BE2C (cell line): ENCODE measurements around the gene RELN.

ENCODE experiments used
- DNase-seq: peaks from one replicate; pipeline ENCODE4 v3.0.0-alpha.2; 2020
- H3K27me3 ChIP-seq: fragments of 250-450 bp; sonication (Bioruptor Pico); 2 replicates; pipeline ENCODE4 v1.5.1; 2020; ENCODE audit warnings: mild to moderate bottlenecking
- H3K36me3 ChIP-seq: fragments of 250-450 bp; sonication (Bioruptor Pico); 2 replicates; pipeline ENCODE4 v1.5.1; 2020; ENCODE audit warnings: mild to moderate bottlenecking
- H3K4me1 ChIP-seq: fragments of 250-450 bp; sonication (Bioruptor Pico); 2 replicates; pipeline ENCODE4 v1.5.1; 2020
- H3K4me3 ChIP-seq: 2 replicates; pipeline ENCODE4 v1.5.1; 2011; ENCODE audit warnings: low read depth, low read length
- H3K9me3 ChIP-seq: fragments of 250-450 bp; sonication (Bioruptor Pico); 2 replicates; pipeline ENCODE4 v1.5.1; 2020
- CTCF ChIP-seq: IDR thresholded peaks from 2 replicates; pipeline ENCODE4 v1.5.1; 2012; ENCODE audit warnings: mild to moderate bottlenecking, low read depth, low read length

Gene RELN

DNA sequence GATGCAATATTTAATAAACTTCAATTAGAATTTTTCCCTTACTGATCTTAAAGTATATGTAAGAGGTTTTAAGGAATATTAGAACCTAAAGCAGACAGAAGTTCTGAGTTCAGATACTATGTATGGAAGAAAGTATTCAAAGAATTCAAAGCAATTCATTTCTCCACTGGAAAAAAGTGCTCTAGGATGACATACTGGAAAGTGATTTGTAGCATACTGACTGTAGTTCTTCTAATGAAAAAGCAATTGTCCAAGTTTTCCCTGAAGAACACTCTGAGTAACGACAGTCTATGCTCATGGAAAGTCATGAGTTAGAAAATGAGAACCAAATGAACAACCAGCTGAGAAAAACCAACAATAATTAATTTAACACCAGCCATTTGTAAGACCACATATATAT lies 362.7 kb downstream of the RELN start:
- H3K27me3 ChIP-seq: no peaks in the 10 kb centered on the region
- no peaks in the 10 kb centered on the region for H3K4me1 ChIP-seq
- peaks cover 28% of the 10 kb centered on the region for H3K36me3 ChIP-seq
- no peak overlapping the region for H3K4me3 ChIP-seq
- TF ChIP-seq CTCF: no peak
- H3K9me3 ChIP-seq: no peaks in the 10 kb centered on the region
- DNase-seq: no peak

DNA sequence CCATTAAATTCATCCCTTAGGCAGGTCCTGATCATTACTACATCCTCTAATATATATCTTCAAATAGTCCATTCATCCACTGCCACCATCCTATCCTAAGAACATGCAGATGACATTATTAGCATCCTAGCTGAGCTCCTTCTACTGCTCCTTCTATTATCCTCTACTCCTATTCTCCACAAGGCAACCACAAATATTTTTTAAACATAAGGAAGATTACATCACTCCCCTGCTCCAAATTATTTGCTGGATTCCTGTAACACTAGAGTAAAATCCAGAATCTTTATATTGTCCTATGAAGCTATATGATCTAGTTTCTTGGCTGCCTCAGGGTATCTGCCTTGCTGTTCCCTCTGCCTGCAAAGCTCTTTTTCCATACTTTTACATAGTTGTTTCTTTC lies 367.2 kb downstream of the RELN start:
- H3K4me1 ChIP-seq: no peaks in the 10 kb centered on the region
- H3K27me3 ChIP-seq: no peaks in the 10 kb centered on the region
- no peak overlapping the region for H3K4me3 ChIP-seq
- no peaks in the 10 kb centered on the region for H3K9me3 ChIP-seq
- no peak for DNase-seq
- peaks cover 11% of the 10 kb centered on the region for H3K36me3 ChIP-seq
- no peak for TF ChIP-seq CTCF

GRCh38 chr7:103613655-103614642 lies 375.5 kb downstream of the RELN start:
- Histone ChIP-seq H3K9me3 (no peaks in the 10 kb centered on the region), H3K36me3 (peaks cover 11% of the 10 kb centered on the region), H3K4me3 (no peak overlapping the region), H3K27me3 (no peaks in the 10 kb centered on the region), H3K4me1 (peaks cover 20% of the 10 kb centered on the region)
- TF ChIP-seq CTCF: peak; percentile 75
- peak; percentile 79 for DNase-seq

DNA sequence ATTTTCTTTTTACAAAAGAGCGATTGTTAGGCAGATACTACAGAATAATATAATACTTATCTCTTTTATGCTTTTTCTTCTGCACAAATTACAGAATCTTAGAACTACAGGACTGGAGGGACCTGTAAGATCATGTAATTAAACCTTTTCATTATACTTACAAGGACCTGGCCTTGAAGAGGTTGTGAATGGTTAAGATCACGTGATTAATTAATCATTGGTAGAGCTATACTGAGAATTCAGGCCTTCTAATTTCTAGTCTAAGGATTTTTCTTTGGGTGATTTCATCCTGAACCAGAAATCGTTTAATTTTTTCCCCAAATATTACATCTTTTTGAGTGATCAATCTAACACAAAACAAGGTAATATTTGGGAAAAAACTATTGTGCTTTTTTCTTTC lies 379.7 kb downstream of the RELN start:
- H3K27me3 ChIP-seq: no peaks in the 10 kb centered on the region
- no peak for TF ChIP-seq CTCF
- no peak for DNase-seq
- peaks cover 26% of the 10 kb centered on the region for H3K36me3 ChIP-seq
- H3K4me1 ChIP-seq: peaks cover 10% of the 10 kb centered on the region
- no peaks in the 10 kb centered on the region for H3K9me3 ChIP-seq
- H3K4me3 ChIP-seq: no peak overlapping the region

DNA sequence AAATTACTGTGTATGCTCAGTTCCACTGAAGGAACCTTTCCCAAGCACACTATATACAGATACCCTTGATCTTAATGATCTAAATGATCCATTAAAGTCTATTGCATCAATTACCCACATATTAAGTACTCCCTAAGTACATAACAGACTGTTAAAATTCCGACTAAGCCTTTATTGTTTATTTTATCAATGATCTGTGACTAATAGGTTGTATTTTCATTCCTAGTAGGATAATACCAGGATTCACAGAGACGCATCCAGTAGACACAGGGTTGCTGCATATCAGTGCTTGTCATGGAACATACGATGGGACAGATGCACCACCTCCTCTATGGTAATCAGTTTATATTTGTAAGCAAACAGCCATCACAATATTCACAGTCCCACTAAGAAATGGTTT lies 383.8 kb downstream of the RELN start:
- TF ChIP-seq CTCF: no peak
- H3K36me3 ChIP-seq: peaks cover 50% of the 10 kb centered on the region
- no peaks in the 10 kb centered on the region for H3K27me3 ChIP-seq
- no peaks in the 10 kb centered on the region for H3K4me1 ChIP-seq
- H3K4me3 ChIP-seq: no peak overlapping the region
- no peak for DNase-seq
- no peaks in the 10 kb centered on the region for H3K9me3 ChIP-seq

GRCh38 chr7:103598326-103598905 lies 391.0 kb downstream of the RELN start:
- H3K27me3 ChIP-seq: no peaks in the 10 kb centered on the region
- peaks cover 36% of the 10 kb centered on the region for H3K36me3 ChIP-seq
- no peak overlapping the region for H3K4me3 ChIP-seq
- no peak for TF ChIP-seq CTCF
- DNase-seq: no peak
- H3K4me1 ChIP-seq: no peaks in the 10 kb centered on the region
- H3K9me3 ChIP-seq: no peaks in the 10 kb centered on the region
